Keratinocyte (primary cell): ENCODE measurements around the gene ATG14. TPM values are rescaled to one million over a fixed set of nuclear protein-coding genes. Genes with fewer than 3 reads are reported as not detected.

Experiments used
- DNase-seq: peaks from one replicate; pipeline ENCODE4 v3.0.0-alpha.2; 2011; ENCODE audit warnings: low read depth, missing footprints, low spot score
- FAIRE-seq: peaks from 2 replicates; lab custom pipeline; 2011; peaks lifted over from hg19 to GRCh38; lab: Jason Lieb, UNC
- H2AFZ ChIP-seq: 2 replicates; pipeline ENCODE4 v1.6.0; 2012; ENCODE audit warnings: low read length, control low read depth, inconsistent platforms; ENCODE audit not compliant: control insufficient read depth
- H3K27ac ChIP-seq: 2 replicates; pipeline ENCODE4 v1.5.1; 2011; ENCODE audit warnings: low read length; ENCODE audit not compliant: control insufficient read depth, insufficient read depth
- H3K27me3 ChIP-seq: 3 replicates; pipeline ENCODE4 v1.6.0; 2011; ENCODE audit warnings: low read length; ENCODE audit not compliant: control insufficient read depth, insufficient read depth; ENCODE audit errors: extremely low read depth
- H3K36me3 ChIP-seq, 2 experiments: 2 replicates in 1 of 2; 3 replicates in 1 of 2; pipeline ENCODE4 v1.5.1; 2011; ENCODE audit warnings: low read length in 2 of 2, mild to moderate bottlenecking in 1 of 2; ENCODE audit not compliant: control insufficient read depth in 2 of 2, insufficient read depth in 2 of 2; ENCODE audit errors: extremely low read depth in 1 of 2
- H3K4me1 ChIP-seq: 3 replicates; pipeline ENCODE4 v1.5.1; 2011; ENCODE audit warnings: low read length; ENCODE audit not compliant: control insufficient read depth, insufficient read depth; ENCODE audit errors: extremely low read depth
- H3K4me2 ChIP-seq: 3 replicates; pipeline ENCODE4 v1.6.0; 2011; ENCODE audit warnings: low read depth, low read length; ENCODE audit not compliant: control insufficient read depth, insufficient read depth; ENCODE audit errors: extremely low read depth
- H3K4me3 ChIP-seq, 3 experiments: fragments of 200-600 bp in 1 of 3; sonication (generic) in 1 of 3; 2 replicates in 2 of 3; 3 replicates in 1 of 3; pipeline ENCODE4 v1.5.1; 2011 to 2016; ENCODE audit warnings: low read length in 3 of 3, mild to moderate bottlenecking in 3 of 3, control low read depth in 2 of 3, inconsistent platforms in 1 of 3, low read depth in 1 of 3, mixed read lengths in 1 of 3, mixed run types in 1 of 3, moderate library complexity in 1 of 3; ENCODE audit not compliant: control insufficient read depth in 2 of 3, insufficient read depth in 2 of 3; ENCODE audit errors: extremely low read depth in 1 of 3
- H3K79me2 ChIP-seq: 2 replicates; pipeline ENCODE4 v1.6.0; 2012; ENCODE audit warnings: low read length; ENCODE audit not compliant: control insufficient read depth, insufficient read depth
- H3K9ac ChIP-seq: 3 replicates; pipeline ENCODE4 v1.6.0; 2011; ENCODE audit warnings: low read length; ENCODE audit not compliant: control insufficient read depth, insufficient read depth; ENCODE audit errors: extremely low read depth
- H3K9me1 ChIP-seq: 3 replicates; pipeline ENCODE4 v1.6.0; 2011; ENCODE audit warnings: low read length; ENCODE audit not compliant: control insufficient read depth, insufficient read depth; ENCODE audit errors: extremely low read depth
- H3K9me3 ChIP-seq: 2 replicates; pipeline ENCODE4 v1.5.1; 2012; ENCODE audit warnings: low read depth, low read length; ENCODE audit not compliant: control insufficient read depth
- H4K20me1 ChIP-seq: 3 replicates; pipeline ENCODE4 v1.6.0; 2011; ENCODE audit warnings: low read length; ENCODE audit not compliant: control insufficient read depth, insufficient read depth; ENCODE audit errors: extremely low read depth
- EZH2 ChIP-seq: IDR thresholded peaks from one replicate; pipeline ENCODE4 v1.6.1; 2012; ENCODE audit warnings: inconsistent platforms, mild to moderate bottlenecking, low read length, moderate library complexity
- dilution Hi-C: fragments of 300-500 bp; cut with MboI; formaldehyde crosslinking; loops from one replicate; pipeline ENCODE4 v1.7.0; 2020; ENCODE audit warnings: low sequenced_read_pairs; ENCODE audit not compliant: extremely low pct_ligation_motif_present
- polyA plus RNA-seq, 5 experiments: library from polyadenylated mRNA; depleted of rRNA in 3 of 5; stranded (reverse) in 3 of 5; stranded (forward) in 1 of 5; unstranded in 1 of 5; fragments of >200 nt; gene quantifications; 1 replicate in 1 of 5; 2 replicates in 3 of 5; 3 replicates in 1 of 5; pipeline versions ENCODE4 v1.2.1 to v1.2.3, GENCODE V29; 2011 to 2012; ENCODE audit warnings: missing spikeins in 2 of 5, low read depth in 1 of 5, low replicate concordance in 1 of 5
- TF ChIP-seq, protein P1 (sequence below), 3 experiments: IDR thresholded peaks in 1 of 3; conservative IDR thresholded peaks in 1 of 3; optimal IDR thresholded peaks in 1 of 3; 2 replicates in 2 of 3; 3 replicates in 1 of 3; pipeline versions ENCODE3 to v1.5.1; 2011; ENCODE audit warnings: low read length in 3 of 3, mild to moderate bottlenecking in 3 of 3, moderate library complexity in 2 of 3, control low read depth in 1 of 3, inconsistent platforms in 1 of 3; ENCODE audit not compliant: insufficient read depth in 2 of 3; ENCODE audit errors: extremely low read depth in 1 of 3

ATG14 gene
- polyA plus RNA-seq, 1 donor (not counting 4 experiments of a cell fraction or from before 2014, with no cell fraction given): 7.0 TPM

DNA sequence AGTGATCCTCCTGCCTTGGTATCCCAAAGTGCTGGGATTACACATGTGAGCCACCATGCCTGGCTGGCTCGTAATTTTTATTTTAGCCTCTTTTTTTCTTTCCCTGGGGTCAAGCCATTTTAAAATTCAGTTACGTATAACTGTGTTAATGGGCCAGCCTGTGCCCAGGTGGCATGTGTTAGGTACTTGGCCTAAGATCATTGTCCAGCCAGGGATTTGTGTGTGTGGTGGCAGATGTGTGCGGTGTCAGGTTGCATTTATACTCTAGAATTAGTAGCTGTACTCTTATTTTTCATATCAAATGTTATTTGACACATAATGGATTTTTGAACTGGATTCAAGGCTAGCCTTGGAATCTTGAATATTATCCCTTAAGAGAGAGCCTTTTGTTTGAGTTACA is 71.1 kb downstream of the ATG14 start:
- Histone ChIP-seq H3K9me3 (no peaks in the 10 kb centered on the region), H3K36me3 (no peaks in the 10 kb centered on the region)

DNA sequence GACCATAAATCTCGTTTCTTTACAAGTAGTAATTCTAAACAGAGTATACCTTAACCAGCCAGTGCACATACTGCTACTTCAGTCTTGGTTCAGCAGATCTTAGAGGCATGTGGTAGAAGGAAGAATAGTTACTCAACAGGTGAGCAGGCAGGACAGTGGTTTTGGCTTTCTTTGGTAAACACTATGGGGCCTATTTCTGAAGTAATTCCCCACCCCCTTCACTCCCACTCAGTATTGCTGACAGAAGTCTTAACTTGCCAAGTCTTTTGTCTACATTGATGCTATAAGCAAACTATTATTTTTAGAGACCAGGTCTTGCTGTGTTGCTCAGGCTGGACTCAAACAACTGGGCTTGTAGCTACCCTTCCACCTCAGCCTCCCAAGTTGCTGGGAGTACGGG is 71.9 kb downstream of the ATG14 start:
- H3K27me3 ChIP-seq: no peaks in the 10 kb centered on the region
- H3K9me1 ChIP-seq: no peaks in the 10 kb centered on the region
- no peak overlapping the region for H3K4me3 ChIP-seq
- H3K9me3 ChIP-seq: no peaks in the 10 kb centered on the region
- no peak overlapping the region for H2AFZ ChIP-seq
- DNase-seq: no peak
- H3K9ac ChIP-seq: no peak overlapping the region
- no peak overlapping the region for H3K27ac ChIP-seq
- dilution Hi-C loops: no loop called here
- H4K20me1 ChIP-seq: peaks cover 14% of the 10 kb centered on the region
- no peak for TF ChIP-seq EZH2
- TF ChIP-seq, protein P1, sequence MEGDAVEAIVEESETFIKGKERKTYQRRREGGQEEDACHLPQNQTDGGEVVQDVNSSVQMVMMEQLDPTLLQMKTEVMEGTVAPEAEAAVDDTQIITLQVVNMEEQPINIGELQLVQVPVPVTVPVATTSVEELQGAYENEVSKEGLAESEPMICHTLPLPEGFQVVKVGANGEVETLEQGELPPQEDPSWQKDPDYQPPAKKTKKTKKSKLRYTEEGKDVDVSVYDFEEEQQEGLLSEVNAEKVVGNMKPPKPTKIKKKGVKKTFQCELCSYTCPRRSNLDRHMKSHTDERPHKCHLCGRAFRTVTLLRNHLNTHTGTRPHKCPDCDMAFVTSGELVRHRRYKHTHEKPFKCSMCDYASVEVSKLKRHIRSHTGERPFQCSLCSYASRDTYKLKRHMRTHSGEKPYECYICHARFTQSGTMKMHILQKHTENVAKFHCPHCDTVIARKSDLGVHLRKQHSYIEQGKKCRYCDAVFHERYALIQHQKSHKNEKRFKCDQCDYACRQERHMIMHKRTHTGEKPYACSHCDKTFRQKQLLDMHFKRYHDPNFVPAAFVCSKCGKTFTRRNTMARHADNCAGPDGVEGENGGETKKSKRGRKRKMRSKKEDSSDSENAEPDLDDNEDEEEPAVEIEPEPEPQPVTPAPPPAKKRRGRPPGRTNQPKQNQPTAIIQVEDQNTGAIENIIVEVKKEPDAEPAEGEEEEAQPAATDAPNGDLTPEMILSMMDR (optimal IDR thresholded peaks at IDR 0.05 in 1 of 3, IDR thresholded peaks at IDR 0.05 in 1 of 3, conservative IDR thresholded peaks at IDR 0.05 in 1 of 3; ENCODE audit: extremely low read depth in 1 of 3, insufficient read depth in 2 of 3, low read length in 3 of 3): no peak
- H3K36me3 ChIP-seq: no peaks in the 10 kb centered on the region
- H3K4me2 ChIP-seq: no peak overlapping the region
- H3K79me2 ChIP-seq: peaks cover 43% of the 10 kb centered on the region
- peaks cover 13% of the 10 kb centered on the region for H3K4me1 ChIP-seq
- FAIRE-seq: peak; percentile 65

More for the DNA sequence above, 71.1 kb downstream of the ATG14 start:
- H3K27ac ChIP-seq: no peak overlapping the region
- no peak overlapping the region for H2AFZ ChIP-seq
- H3K79me2 ChIP-seq: peaks cover 42% of the 10 kb centered on the region
- dilution Hi-C loops: no loop called here
- H4K20me1 ChIP-seq: peaks cover 14% of the 10 kb centered on the region
- no peaks in the 10 kb centered on the region for H3K9me1 ChIP-seq
- H3K4me3 ChIP-seq: no peak overlapping the region
- TF ChIP-seq, protein P1 (optimal IDR thresholded peaks at IDR 0.05 in 1 of 3, IDR thresholded peaks at IDR 0.05 in 1 of 3, conservative IDR thresholded peaks at IDR 0.05 in 1 of 3; ENCODE audit: extremely low read depth in 1 of 3, insufficient read depth in 2 of 3, low read length in 3 of 3): no peak
- TF ChIP-seq EZH2: no peak
- DNase-seq (no peak), FAIRE-seq (no peak)
- no peak overlapping the region for H3K9ac ChIP-seq
- no peak overlapping the region for H3K4me2 ChIP-seq
- no peaks in the 10 kb centered on the region for H3K27me3 ChIP-seq
- H3K4me1 ChIP-seq: peaks cover 13% of the 10 kb centered on the region
